Measurements from ENCODE around the gene TRIM69. TPM values are rescaled to one million over a fixed set of nuclear protein-coding genes. Genes with fewer than 3 reads are reported as not detected.

The TRIM69 gene
- total and polyA plus RNA-seq, 11 donors: 32.6 to 122 (median 57.2) TPM

DNA sequence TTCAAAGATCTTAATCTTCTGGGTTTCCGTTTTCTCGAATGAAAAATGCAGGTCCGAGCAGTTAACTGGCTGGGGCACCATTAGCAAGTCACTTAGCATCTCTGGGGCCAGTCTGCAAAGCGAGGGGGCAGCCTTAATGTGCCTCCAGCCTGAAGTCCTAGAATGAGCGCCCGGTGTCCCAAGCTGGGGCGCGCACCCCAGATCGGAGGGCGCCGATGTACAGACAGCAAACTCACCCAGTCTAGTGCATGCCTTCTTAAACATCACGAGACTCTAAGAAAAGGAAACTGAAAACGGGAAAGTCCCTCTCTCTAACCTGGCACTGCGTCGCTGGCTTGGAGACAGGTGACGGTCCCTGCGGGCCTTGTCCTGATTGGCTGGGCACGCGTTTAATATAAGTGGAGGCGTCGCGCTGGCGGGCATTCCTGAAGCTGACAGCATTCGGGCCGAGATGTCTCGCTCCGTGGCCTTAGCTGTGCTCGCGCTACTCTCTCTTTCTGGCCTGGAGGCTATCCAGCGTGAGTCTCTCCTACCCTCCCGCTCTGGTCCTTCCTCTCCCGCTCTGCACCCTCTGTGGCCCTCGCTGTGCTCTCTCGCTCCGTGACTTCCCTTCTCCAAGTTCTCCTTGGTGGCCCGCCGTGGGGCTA, 25.1 kb upstream of the TRIM69 start, which contains the start of the genes B2M and PATL2:
Gene B2M (plus strand): TSS at position 422 of the 647 bp plus-strand sequence. CDS start 30 bp downstream, at position 452.
Gene PATL2 (minus strand): TSS at position 228 of the 647 bp plus-strand sequence. CDS start 34,833 bp downstream, outside the sequence.
- TF ChIP-seq, protein P1, sequence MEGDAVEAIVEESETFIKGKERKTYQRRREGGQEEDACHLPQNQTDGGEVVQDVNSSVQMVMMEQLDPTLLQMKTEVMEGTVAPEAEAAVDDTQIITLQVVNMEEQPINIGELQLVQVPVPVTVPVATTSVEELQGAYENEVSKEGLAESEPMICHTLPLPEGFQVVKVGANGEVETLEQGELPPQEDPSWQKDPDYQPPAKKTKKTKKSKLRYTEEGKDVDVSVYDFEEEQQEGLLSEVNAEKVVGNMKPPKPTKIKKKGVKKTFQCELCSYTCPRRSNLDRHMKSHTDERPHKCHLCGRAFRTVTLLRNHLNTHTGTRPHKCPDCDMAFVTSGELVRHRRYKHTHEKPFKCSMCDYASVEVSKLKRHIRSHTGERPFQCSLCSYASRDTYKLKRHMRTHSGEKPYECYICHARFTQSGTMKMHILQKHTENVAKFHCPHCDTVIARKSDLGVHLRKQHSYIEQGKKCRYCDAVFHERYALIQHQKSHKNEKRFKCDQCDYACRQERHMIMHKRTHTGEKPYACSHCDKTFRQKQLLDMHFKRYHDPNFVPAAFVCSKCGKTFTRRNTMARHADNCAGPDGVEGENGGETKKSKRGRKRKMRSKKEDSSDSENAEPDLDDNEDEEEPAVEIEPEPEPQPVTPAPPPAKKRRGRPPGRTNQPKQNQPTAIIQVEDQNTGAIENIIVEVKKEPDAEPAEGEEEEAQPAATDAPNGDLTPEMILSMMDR (IDR thresholded peaks at IDR 0.05): peak in 2 of 12 donors; percentile 4 to 9
- peak; percentile 95 to 99 for TF ChIP-seq POLR2A (IDR thresholded peaks at IDR 0.05)
- WGBS, 4 donors: 0 to 1% (median 0%) methylated on average over 28 to 37 of the region's 37 CpGs

DNA sequence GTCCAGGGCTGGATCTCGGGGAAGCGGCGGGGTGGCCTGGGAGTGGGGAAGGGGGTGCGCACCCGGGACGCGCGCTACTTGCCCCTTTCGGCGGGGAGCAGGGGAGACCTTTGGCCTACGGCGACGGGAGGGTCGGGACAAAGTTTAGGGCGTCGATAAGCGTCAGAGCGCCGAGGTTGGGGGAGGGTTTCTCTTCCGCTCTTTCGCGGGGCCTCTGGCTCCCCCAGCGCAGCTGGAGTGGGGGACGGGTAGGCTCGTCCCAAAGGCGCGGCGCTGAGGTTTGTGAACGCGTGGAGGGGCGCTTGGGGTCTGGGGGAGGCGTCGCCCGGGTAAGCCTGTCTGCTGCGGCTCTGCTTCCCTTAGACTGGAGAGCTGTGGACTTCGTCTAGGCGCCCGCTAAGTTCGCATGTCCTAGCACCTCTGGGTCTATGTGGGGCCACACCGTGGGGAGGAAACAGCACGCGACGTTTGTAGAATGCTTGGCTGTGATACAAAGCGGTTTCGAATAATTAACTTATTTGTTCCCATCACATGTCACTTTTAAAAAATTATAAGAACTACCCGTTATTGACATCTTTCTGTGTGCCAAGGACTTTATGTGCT, 24.5 kb upstream of the TRIM69 start:
- peak; percentile 28 to 68 (median 56) for ATAC-seq
- intact Hi-C loops (cut with DNase I): loop anchor here in 9 of 10 donors (1.0 to 2.0 kb wide), 7 partner anchors 14 to 49 kb away; partner anchors contain the start of gene SPG11 (in 5 of the 9)

More for the DNA sequence above, 25.1 kb upstream of the TRIM69 start, which contains the start of the genes B2M and PATL2:
- intact Hi-C loops (cut with DNase I): loop anchor here in 8 of 10 donors (1.0 to 2.0 kb wide), 6 partner anchors 16 to 48 kb away; partner anchors contain the start of gene SPG11 (in 5 of the 8)
- H3K27me3 ChIP-seq: no peaks in the 10 kb centered on the region
- no peaks in the 10 kb centered on the region for H3K9me3 ChIP-seq
- peaks cover 0 to 42% (median 11%) of the 10 kb centered on the region in 9 donors for H3K36me3 ChIP-seq
- peak; percentile 93 to 97 (median 96) for DNase-seq
- peak within 1 kb of the TSS; percentile 74 to 95 (median 86) for H3K4me3 ChIP-seq
- peak within 1 kb of the TSS; percentile 94 to 100 (median 99) for H3K27ac ChIP-seq
- ATAC-seq: peak; percentile 96 to 97 (median 96)
- H3K4me1 ChIP-seq: peaks cover 0 to 44% (median 18%) of the 10 kb centered on the region in 12 donors

DNA sequence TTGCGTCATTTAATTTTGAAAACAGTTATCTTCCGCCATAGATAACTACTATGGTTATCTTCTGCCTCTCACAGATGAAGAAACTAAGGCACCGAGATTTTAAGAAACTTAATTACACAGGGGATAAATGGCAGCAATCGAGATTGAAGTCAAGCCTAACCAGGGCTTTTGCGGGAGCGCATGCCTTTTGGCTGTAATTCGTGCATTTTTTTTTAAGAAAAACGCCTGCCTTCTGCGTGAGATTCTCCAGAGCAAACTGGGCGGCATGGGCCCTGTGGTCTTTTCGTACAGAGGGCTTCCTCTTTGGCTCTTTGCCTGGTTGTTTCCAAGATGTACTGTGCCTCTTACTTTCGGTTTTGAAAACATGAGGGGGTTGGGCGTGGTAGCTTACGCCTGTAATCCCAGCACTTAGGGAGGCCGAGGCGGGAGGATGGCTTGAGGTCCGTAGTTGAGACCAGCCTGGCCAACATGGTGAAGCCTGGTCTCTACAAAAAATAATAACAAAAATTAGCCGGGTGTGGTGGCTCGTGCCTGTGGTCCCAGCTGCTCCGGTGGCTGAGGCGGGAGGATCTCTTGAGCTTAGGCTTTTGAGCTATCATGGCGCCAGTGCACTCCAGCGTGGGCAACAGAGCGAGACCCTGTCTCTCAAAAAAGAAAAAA, 23.9 kb upstream of the TRIM69 start:
- peak overlapping the region; percentile 74 to 95 (median 86) for H3K4me3 ChIP-seq
- DNase-seq (peak; percentile 69 to 89 (median 79)), ATAC-seq (peak; percentile 49 to 77 (median 64))
- peaks cover 0 to 57% (median 27%) of the 10 kb centered on the region in 12 donors for H3K4me1 ChIP-seq
- no peaks in the 10 kb centered on the region for H3K9me3 ChIP-seq
- WGBS, 4 donors: 10 to 18% (median 17%) methylated on average over 24 of the region's 24 CpGs
- H3K27me3 ChIP-seq: no peaks in the 10 kb centered on the region
- TF ChIP-seq POLR2A (IDR thresholded peaks at IDR 0.05): no peak
- TF ChIP-seq, protein P1 (IDR thresholded peaks at IDR 0.05): no peak
- peaks cover 2 to 55% (median 24%) of the 10 kb centered on the region in 9 donors for H3K36me3 ChIP-seq
- H3K27ac ChIP-seq: peak overlapping the region; percentile 94 to 100 (median 99)
- intact Hi-C loops (cut with DNase I): loop anchor here in 3 of 10 donors (1.0 to 2.0 kb wide), 2 partner anchors 14 to 16 kb away; no protein-coding TSS in a partner anchor

More for the DNA sequence above, 24.5 kb upstream of the TRIM69 start:
- DNase-seq: peak; percentile 43 to 83 (median 55)
- no peaks in the 10 kb centered on the region for H3K9me3 ChIP-seq
- H3K27me3 ChIP-seq: no peaks in the 10 kb centered on the region
- 0 to 1% (median 1%) methylated on average over 21 to 46 of the region's 46 CpGs for WGBS, 4 donors
- H3K27ac ChIP-seq: peak overlapping the region; percentile 94 to 100 (median 99)
- TF ChIP-seq, protein P1 (IDR thresholded peaks at IDR 0.05): no peak
- peak overlapping the region; percentile 74 to 95 (median 86) for H3K4me3 ChIP-seq
- peaks cover 0 to 50% (median 24%) of the 10 kb centered on the region in 12 donors for H3K4me1 ChIP-seq
- peaks cover 0 to 49% (median 17%) of the 10 kb centered on the region in 9 donors for H3K36me3 ChIP-seq

Measured in heart left ventricle (tissue), 16 donors.